Measurements from ENCODE around the gene KDM1B.
"Not testable (repeated sequence)": the region's sequence is repeated elsewhere in the genome, so short reads cannot be mapped to it uniquely, and the experiment has no call there.

KDM1B gene

DNA sequence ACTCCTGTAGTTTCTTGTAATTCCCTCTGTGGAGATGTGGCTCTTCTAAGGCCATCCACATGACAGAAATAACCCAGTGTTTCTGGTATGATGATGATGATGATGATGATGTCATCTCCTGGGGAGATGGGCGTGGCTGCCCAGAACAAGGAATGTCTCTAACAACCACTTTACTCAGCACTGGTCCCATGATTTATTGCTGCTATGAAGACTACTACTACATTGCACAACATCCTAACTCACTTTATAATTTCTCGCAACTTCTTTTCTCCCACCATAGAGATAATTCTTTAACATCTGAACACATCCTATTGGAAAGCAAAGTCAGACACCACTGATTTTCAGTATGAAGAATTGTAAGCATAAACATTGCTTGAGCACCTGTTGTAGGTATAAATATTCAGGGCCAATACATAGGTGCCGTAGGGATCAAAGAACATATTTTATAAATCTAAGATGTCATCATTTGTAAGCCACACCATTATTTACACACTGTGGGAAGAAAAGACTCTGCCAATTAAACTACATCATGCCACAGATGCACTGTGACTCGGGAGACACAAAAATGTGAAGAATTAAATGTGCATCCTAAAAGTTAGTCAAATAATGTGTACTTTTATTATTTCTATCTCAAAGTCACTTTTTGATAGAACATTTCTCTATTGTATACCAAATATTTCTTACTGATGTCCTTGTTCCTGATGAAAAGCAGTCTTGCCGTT lies 6.8 kb upstream of the KDM1B start:
- DNase-seq (ENCODE audit: low read depth in 2 of 2), result no peak

DNA sequence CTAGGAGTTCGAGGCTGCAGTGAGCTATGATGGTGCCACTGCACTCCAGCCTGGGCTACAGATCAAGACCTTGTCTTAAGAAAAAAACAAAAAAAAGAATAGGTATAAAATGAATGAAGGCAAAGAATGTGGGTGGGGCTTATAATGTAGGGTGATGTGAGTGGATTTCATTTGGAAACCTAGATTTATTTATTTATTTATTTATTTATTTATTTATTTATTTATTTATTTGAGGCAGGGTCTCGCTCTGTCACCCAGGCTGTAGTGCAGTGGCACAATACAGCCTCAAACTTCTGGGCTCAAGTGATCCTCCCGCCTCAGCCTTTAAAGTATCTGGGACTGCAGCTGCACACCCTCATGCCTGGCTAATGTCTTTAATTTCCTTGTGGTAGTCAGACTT lies 3.8 kb upstream of the KDM1B start:
- DNase-seq (ENCODE audit: low read depth in 2 of 2), result not testable (repeated sequence)

DNA sequence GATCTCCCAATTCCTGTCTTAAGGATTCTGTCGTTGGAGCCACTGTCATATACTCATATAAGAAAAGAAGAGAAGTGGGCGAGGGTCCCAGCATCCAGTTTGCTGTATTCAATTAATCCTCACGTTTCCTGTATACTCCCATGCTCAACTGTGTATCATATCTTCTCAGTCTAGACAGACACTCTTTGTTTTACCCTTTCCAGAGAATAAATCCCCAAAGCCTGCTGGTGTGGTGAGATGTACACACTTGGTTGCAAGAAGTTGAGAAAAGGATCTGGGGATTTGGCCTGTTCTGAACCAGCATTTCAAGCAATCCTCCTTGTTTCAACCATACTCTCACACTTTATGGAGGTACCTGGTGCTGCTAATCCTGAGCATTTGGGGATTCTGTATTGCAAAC lies 3.4 kb upstream of the KDM1B start:
- DNase-seq (ENCODE audit: low read depth in 2 of 2), result no peak

DNA sequence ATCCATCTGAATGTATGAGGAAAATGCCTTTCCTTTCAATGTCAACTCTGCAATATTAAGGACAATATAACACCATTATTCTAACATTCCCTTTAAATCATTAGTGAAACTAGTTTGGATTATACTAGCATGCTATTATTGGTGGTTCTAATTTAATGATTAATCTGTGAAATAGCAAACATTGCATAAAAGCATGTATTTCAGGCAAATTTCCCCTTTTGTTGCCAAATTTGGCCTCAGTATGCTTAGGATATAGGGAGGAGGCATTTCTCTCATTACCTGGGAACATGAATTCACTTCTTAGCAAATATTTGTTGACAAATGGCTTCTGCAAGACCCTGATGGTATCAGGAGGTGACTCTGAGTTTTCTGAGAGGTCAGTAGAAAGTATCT lies 1.9 kb upstream of the KDM1B start:
- no peak for DNase-seq (ENCODE audit: low read depth in 2 of 2)

DNA sequence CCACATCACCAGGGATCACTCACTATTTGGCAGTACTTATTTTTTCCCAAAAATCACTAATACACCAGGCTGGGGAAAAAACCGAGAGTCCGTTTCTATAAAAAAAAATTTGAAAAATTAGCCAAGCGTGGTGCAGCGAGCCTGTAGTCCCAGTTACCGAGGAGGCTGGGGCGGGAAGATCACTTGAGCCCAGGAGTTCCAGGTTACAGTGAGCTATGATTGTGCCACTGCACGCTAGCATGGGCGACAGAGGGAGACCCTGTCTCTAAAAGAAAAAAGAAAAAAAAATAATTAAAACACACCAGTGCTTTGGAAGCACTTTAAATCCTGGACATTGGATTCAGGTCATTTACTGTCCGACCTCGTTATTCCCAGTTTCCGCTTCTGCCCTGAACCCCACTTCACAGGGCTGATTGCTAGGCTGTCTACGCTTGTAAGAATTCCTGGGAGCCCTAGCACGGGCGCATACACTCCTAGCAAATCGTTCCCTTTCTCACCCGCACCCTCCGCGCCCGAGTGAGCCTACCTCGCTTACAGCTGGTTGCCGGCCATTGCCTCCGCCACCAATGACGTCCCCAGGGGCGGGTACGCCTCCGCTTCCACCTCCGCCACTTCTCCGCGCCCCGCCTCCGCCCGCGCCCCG lies 594 bp upstream of the KDM1B start, which contains the start of gene TPMT:
TSS of gene TPMT (minus strand) at position 571 of the 643 bp plus-strand sequence. CDS start 5,950 bp downstream, outside the sequence.
- no peak for DNase-seq (ENCODE audit: low read depth in 2 of 2)

DNA sequence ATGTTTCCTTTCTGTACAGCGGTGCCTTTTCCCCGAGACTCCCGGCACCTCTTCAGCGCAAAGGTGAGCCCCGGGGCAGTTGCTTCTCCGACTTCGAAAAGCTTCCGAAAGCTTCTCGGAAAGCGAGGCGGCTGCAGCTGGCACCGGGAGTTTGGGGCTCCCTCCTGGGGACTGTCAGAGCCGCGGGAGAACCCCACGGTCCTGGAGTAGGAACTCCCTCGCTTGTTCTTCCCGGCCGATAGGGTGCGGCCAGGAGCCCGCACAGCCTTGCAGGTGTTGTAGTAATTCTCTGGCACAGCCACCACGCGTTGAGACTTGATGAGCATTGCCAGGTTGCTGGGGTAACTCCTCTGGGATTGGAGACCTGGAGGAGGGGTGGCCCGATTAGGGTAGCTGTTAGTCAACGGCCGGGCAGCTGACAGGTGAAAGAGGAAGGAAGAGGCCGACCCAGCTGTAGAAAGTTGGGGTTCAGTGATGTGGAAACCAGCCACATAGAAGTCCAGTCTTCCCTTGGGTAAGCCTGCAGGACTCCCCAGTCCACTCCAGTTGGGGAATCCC lies 721 bp downstream of the KDM1B start:
- peak; percentile 8 to 26 for DNase-seq (ENCODE audit: low read depth in 2 of 2)

DNA sequence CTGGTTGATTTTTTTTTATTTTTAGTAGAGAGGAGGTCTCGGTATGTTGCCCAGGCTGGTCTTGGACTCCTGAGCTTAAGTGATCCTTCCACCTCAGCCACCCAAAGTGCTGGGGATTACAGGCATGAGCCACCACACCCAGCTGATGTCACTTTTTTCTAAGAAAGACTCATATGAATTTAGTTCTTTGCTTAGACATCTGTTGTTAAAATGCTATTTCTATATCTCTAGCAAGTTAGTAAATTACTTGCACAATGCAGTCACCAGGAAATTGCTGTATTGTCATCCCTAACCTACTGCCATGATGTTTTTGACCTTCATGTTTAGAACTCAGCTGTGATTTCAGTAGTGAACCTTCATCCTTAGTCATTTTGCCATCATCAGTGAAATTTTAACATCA lies 5.7 kb downstream of the KDM1B start:
- DNase-seq (ENCODE audit: low read depth in 2 of 2), result no peak

DNA sequence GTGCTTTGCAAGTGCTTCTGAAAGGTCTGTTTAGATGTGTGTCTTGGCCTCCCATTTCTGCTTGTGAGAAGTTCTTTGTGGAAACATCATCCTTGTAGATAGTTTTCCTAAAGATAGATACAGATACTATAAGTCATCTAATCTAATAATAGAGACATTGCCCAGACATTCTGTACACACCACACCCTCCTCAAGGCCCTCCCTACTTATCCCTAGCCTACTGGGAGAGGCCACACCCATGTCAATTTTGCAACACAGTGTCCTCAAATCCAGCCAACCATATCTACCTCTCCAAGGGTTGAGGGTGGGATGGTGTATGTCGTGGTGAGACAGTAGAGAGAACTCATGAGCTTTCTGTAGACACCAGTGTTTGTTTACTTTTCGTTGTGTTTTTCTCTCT lies 6.2 kb downstream of the KDM1B start:
- DNase-seq (ENCODE audit: low read depth in 2 of 2), result no peak

DNA sequence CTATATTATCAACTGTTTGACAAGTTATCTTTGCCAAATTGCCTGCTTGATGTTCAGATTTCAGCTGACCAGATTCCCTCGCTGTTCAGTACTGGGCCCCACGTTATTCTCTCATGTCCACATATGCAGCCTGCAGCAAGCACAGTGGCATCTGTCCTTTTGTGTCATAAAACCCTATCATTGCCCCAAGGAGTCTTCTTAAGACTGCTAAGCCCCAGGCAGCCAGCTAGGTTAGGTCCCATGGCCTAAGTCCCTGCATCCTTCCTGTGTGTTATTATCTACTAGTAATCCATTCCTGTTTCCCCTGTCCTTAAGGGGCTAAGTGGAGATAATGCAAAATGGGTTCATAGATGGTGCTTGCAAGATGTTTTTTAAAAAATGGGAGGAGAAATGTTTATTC lies 7.2 kb downstream of the KDM1B start:
- no peak for DNase-seq (ENCODE audit: low read depth in 2 of 2)

DNA sequence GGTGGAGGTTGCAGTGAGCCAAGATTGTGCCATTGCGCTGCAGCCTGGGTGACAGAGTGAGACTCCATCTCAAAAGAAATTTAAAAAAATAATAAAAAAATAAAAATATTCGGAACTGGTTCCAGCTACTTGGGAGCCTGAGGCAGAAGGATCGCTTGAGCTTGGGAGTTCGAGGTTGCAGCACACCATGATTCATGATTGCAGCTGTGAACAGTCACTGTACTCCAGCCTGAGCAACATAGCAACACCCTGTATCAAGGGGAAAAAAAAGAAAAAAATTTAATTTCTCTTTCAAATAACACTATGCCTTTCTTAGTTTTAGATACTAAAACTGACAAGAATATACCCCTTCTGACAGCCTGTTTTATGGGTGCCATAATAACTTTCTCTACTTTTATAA lies 10.5 kb downstream of the KDM1B start:
- no peak for DNase-seq (ENCODE audit: low read depth in 2 of 2)

DNA sequence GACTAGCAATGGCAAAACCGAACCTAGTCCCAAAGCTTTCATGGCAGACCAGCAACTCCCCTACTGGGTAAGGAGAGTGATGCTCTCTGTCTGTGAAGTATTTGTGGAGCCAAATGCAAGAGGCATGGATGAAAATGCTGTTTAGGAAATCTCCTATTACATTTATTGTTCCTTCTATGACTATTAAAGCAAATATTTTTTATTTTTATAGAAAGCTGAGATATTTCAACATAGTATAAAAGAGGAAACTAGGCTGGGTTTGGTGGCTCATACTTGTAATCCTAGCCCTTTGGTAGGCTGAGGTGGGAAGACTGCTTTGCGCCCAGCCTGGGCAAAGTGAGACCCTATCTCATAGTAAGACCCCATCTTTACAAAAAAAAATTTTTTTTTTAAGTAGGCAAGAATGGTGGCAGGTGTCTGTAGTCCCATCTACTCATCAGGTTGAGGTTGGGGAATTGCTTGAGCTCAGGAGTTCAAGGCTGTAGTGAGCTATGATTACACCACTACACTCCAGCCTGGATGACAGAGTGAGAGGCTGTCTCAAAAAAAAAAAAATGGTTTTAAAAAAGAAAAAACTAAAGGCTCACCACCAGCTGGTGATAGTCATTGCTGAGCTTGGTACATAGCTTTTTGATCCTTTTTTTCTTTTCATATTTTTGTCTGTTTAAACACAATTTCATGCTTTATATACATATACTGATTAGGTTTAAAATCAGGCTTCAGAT lies 11.3 kb downstream of the KDM1B start:
- DNase-seq (ENCODE audit: low read depth in 2 of 2), result no peak

DNA sequence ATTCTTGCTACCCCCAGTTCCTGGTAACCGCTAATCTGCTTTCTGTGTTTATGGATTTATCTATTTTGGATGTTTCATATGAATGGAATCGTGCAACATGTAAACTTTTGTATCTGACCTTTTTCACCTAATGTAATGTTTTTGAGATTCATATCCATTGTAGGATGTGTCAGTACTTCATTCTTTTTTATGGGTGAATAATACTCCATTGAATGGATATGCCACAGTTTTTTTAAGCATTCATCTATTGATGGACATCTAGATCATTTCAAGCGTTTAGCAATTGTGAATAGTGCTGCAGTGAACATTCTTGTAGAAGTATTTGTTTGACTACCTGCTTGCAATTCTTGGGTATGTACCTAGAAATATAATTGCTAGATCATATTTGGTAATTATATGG lies 13.0 kb downstream of the KDM1B start:
- no peak for DNase-seq (ENCODE audit: low read depth in 2 of 2)

DNA sequence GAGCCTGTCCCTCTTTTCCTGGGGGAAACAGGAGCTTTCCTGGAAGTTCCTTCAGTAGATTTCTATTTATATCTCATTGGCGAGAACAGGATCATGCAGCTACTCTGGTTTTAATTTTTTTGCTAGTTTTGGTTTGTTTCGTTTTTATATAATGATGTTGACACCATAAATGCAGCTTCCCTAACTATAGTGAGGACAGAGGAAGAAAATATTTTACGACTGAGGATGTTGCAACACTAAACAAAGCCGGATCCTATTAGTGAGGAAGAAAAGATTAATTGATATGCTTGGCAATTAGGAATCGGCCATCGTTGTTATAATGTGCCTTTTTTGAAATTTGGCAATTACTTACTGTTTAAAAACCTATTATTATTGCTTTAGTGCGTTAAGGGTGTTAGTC lies 16.6 kb downstream of the KDM1B start:
- DNase-seq (ENCODE audit: low read depth in 2 of 2), result no peak

DNA sequence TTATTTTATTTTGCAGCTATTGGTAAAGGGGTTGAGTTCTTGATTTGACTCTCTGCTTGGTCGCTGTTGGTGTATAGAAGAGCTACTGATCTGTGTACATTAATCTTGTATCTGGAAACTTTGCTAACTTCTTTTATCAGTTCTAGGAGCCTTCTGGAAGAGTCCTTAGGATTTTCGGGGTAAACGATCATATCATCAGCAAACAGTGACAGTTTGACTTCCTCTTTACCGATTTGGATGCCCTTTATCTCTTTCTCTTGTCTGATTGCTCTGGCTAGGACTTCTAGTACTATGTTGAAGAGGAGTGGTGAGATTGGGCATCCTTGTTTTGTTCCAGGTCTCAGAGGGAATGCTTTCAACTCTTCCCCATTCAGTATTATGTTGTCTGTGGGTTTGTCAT lies 21.0 kb downstream of the KDM1B start:
- not testable (repeated sequence) for DNase-seq (ENCODE audit: low read depth in 2 of 2)

DNA sequence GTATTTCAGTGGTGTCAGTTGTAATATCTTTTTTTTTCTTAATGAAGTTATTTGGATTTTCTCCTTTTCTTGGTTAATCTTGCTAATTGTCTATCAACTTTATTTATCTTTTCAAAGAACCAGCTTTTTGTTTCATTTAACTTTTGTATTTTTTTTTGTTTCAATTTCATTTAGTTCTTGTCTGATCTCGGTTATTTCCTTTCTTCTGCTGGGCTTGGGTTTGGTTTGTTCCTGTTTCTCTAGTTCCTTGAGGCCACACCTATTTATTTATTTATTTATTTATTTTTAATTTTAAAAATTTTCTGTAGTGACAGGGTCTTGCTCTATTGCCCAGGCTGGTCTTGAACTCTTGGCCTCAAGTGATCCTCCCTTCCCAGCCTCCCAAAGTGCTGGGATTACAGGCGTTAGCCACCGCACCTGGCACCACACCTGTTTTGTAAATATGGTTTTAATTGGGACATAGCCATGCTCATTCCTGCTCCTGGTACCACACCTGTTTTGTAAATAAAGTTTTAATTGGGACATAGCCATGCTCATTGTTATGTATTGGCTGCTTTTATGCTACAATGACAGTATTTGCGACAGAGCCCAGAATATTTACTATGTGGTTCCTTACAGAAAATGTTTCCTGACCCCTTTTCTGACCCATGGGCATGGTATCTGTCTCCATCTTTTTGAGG lies 22.2 kb downstream of the KDM1B start:
- DNase-seq (ENCODE audit: low read depth in 2 of 2), result no peak

DNA sequence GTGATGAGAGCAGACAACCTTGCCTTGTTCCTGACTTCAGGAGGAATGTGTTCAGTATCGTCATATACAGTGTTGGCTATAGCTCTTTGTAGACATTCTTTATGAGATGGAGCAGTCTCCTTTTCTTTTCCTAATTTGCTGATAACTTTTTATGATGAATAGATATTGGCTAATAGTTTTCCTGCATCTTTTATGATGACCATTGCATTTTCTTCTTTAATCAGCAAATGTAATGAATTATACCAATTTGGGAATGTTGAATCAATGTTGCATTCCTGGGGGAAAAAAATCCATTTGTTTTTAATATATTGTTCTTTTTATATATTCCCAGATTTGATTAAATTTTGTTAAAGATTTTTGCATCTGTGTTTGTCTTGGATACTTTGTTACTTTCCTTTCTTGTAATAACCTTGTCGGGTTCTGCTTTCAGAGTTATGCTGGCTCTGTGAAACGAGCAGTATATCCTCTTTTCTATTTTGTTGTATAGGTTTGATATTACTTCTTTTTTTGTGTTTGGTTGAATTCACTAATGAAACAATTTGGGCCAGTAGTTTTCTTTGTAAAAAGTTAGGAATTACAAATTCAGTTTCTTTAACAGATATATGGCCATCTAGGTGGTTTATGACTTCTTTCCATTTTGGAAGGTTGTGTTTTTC lies 23.9 kb downstream of the KDM1B start:
- DNase-seq (ENCODE audit: low read depth in 2 of 2), result no peak

DNA sequence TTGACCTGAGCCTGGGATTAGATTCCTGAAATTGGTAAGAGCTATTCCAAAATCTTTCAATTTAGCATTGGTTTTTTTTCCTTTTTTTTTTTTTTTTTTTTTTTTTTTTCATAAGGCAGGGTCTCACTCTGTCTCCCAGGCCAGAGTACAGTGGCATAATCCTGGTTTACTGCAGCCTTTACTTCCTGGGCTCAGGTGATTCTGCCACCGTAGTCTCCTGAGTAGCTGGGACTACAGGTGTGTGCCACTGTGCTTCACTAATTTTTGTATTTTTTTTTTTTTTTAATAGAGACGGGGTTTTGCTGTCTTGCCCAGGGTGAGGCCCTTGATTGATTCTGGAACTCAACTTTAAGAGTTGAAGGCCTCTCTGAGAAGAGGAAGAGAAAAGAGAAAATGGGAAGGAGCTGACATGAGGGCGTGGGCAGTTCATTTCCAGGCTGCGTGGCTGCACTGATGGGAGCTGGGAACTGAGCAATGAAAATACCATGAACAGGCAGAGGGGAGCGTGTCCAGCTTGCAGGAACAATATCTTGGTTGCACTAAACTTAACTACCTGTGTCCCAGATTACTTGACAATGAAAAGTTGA lies 24.6 kb downstream of the KDM1B start:
- no peak for DNase-seq (ENCODE audit: low read depth in 2 of 2)

DNA sequence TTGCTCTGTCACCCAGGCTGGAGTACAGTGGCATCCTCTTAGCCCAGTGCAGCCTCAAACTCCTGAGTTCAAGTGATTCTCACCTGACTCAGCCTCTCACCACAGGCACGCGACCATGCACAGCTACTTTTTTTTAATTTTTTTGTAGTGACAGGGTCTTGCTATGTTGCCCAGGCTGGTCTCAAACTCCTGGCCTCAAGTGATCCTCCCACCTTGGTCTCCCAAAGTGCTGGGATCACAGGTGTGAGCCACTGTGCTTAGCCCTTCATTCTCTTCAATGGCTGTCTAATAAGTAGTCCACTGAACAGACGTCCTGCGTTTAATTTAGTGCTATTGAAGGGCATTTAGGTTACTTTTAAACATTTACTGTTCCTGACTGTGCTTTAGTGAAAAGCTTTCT lies 27.3 kb downstream of the KDM1B start:
- no peak for DNase-seq (ENCODE audit: low read depth in 2 of 2)

DNA sequence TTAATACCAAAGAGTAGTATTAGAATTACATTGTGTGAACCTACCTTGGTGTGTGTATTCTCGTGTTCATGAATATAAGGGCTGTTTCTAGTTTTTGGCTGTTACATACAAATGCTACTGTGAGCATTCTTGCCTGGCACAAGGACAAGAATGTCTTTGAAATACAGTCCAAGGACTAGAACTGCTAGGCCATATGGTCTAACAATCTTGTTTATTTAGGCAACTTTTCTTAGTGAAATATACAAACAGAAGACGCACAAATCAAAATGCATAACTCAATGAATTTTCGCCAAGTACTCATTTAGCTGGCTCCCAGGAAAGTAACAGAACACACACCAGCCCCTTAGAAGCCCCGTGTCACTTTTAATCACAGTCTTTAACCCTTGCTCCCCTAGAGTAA lies 28.5 kb downstream of the KDM1B start:
- no peak for DNase-seq (ENCODE audit: low read depth in 2 of 2)

DNA sequence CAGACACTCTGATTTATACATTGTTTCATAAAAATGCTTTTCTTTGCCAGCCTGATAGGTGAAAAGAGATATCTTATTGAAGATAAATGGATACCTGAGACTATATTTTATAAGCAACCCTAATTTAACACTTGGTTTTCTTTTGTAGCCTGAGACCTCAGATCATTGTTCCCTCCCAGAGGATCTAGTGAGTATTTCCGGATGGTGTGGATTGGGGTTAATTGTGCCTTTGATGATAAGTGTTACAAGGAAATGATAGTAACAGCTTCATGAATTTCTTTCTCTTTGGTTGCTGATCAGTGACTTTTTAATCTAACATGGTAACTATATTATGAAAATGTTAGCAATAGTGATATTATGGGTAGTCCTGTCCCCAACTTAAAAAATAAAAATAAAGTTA lies 30.4 kb downstream of the KDM1B start:
- DNase-seq (ENCODE audit: low read depth in 2 of 2), result no peak

DNA sequence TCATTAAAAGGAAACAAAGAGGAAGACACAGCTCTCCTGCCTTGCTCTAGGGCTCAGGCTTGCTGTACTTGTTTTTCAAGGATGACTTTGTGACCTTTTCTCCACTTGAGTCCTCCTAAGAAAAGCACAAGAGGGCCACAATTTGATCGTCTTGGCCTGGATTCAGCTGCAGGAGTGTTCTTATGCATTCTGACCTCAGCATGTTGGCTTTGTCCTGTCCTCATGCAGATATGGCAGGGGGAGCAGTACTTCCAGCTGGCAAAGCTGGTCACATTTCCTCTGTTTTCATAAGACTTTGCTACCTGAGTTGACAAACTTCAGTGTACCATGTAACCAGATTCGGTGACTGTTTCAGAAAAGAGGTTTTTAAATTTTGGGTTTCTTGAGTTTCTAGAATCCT lies 30.8 kb downstream of the KDM1B start:
- no peak for DNase-seq (ENCODE audit: low read depth in 2 of 2)

All from stimulated activated CD8-positive, alpha-beta memory T cell treated with anti-CD3 and anti-CD28 coated beads, Interleukin-2, amount 100 ng/mL, for 48 hours (primary cell).